GM13976 (cell line): Measurements from ENCODE around the gene GOLM1.

Experiments used
- DNase-seq: peaks from one replicate; pipeline ENCODE4 v3.0.0; 2012; ENCODE audit warnings: low spot score
- CTCF ChIP-seq: IDR thresholded peaks from 2 replicates; pipeline ENCODE4 v1.5.1; 2012; ENCODE audit warnings: borderline replicate concordance, mild to moderate bottlenecking; ENCODE audit not compliant: insufficient read depth; ENCODE audit errors: extremely low read depth, missing control alignments, control extremely low read depth
- in situ Hi-C: fragments of 300-500 bp; cut with MboI; formaldehyde crosslinking; loops from one replicate; pipeline ENCODE4 v1.12.0; 2022; ENCODE audit warnings: low sequenced_read_pairs, mixed read lengths, inconsistent platforms; ENCODE audit not compliant: unreplicated experiment

The GOLM1 gene

GRCh38 chr9:86075132-86076109 is 23.9 kb downstream of the GOLM1 start:
- no peak for TF ChIP-seq CTCF
- in situ Hi-C loops: no loop called here
- no peak for DNase-seq

- in situ Hi-C loops: no loop called here
- no peak for DNase-seq
- TF ChIP-seq CTCF: no peak
Measured at GRCh38 chr9:86073839-86074238, 25.5 kb downstream of the GOLM1 start.

- DNase-seq: no peak
- in situ Hi-C loops: no loop called here
- no peak for TF ChIP-seq CTCF
Measured at GRCh38 chr9:86072394-86072877, 26.9 kb downstream of the GOLM1 start.

- in situ Hi-C loops: no loop called here
- TF ChIP-seq CTCF: no peak
- DNase-seq: no peak
Measured at GRCh38 chr9:86069206-86069869, 30.0 kb downstream of the GOLM1 start.

GRCh38 chr9:86064220-86064619 is 35.1 kb downstream of the GOLM1 start:
- TF ChIP-seq CTCF: no peak
- DNase-seq: no peak
- in situ Hi-C loops: no loop called here

- no peak for DNase-seq
- TF ChIP-seq CTCF: no peak
- in situ Hi-C loops: no loop called here
Measured at GRCh38 chr9:86062845-86063693, 36.3 kb downstream of the GOLM1 start.
